ENCODE measurements around the gene RIN1.

Gene RIN1

GRCh38 chr11:66283461-66284105 is 52.7 kb downstream of the RIN1 start:
- DNase-seq (ENCODE audit: extremely low read depth, insufficient read length): no peak

GRCh38 chr11:66282468-66283455 is 53.5 kb downstream of the RIN1 start:
- TF ChIP-seq CTCF (IDR thresholded peaks at IDR 0.05; ENCODE audit: insufficient read depth, low read length, poor library complexity, severe bottlenecking): peak; percentile 96
- peak; percentile 94 for DNase-seq (ENCODE audit: extremely low read depth, insufficient read length)
- H3K36me3 ChIP-seq (ENCODE audit: control insufficient read depth, insufficient read depth, low read length): peaks cover 12% of the 10 kb centered on the region
- H3K4me3 ChIP-seq (replicated peaks; ENCODE audit: low read depth, low read length): no peak overlapping the region
- H3K27me3 ChIP-seq (replicated peaks; ENCODE audit: control insufficient read depth, insufficient read depth, low read length): no peaks in the 10 kb centered on the region

More at GRCh38 chr11:66283461-66284105, 52.7 kb downstream of the RIN1 start:
- H3K36me3 ChIP-seq (ENCODE audit: control insufficient read depth, insufficient read depth, low read length): peaks cover 12% of the 10 kb centered on the region
- no peaks in the 10 kb centered on the region for H3K27me3 ChIP-seq (replicated peaks; ENCODE audit: control insufficient read depth, insufficient read depth, low read length)
- peak; percentile 30 for TF ChIP-seq CTCF (IDR thresholded peaks at IDR 0.05; ENCODE audit: insufficient read depth, low read length, poor library complexity, severe bottlenecking)
- no peak overlapping the region for H3K4me3 ChIP-seq (replicated peaks; ENCODE audit: low read depth, low read length)
